Measurements from ENCODE around the gene MPV17L. TPM values are rescaled to one million over a fixed set of nuclear protein-coding genes. Genes with fewer than 3 reads are reported as not detected.

MPV17L gene
- total RNA-seq, result 0.13 and 3.4 TPM in 2 replicates

GRCh38 chr16:15395631-15396508 lies at the start of gene MPV17L:
Gene MPV17L, plus strand, starts transcription at chr16:15395754. Its CDS starts 144 bp downstream, at chr16:15395898.

GRCh38 chr16:15378194-15378593 lies 17.4 kb upstream of the MPV17L start, which contains the start of gene NPIPA5:
Gene NPIPA5, minus strand, starts transcription at chr16:15378294. Its CDS starts 0 bp downstream, at chr16:15378294.

GRCh38 chr16:15434425-15435215 lies 39.1 kb downstream of the MPV17L start, which contains the start of gene BMERB1:
Gene BMERB1, plus strand, starts transcription at chr16:15434588. Its CDS starts 66 bp downstream, at chr16:15434654.

Other genes with a start within 250 kb of the MPV17L start
- gene NPIPA5, start 17.5 kb upstream of the MPV17L start, total RNA-seq, result 0.93 and 4.8 TPM in 2 replicates
- 19.8 and 20.2 TPM in 2 replicates for gene BMERB1, start 38.8 kb downstream of the MPV17L start, total RNA-seq
- gene MARF1, start 247.4 kb downstream of the MPV17L start, total RNA-seq, result 27.5 and 29.9 TPM in 2 replicates